GM12873 (cell line): ENCODE results near the gene CKM.

ENCODE experiments used
- CTCF ChIP-seq: IDR thresholded peaks from 2 replicates; pipeline ENCODE4 v1.5.1; 2012; ENCODE audit warnings: low read depth, mild to moderate bottlenecking, moderate library complexity, low read length, control low read depth; ENCODE audit not compliant: insufficient read depth; ENCODE audit errors: missing control alignments

The CKM gene

DNA sequence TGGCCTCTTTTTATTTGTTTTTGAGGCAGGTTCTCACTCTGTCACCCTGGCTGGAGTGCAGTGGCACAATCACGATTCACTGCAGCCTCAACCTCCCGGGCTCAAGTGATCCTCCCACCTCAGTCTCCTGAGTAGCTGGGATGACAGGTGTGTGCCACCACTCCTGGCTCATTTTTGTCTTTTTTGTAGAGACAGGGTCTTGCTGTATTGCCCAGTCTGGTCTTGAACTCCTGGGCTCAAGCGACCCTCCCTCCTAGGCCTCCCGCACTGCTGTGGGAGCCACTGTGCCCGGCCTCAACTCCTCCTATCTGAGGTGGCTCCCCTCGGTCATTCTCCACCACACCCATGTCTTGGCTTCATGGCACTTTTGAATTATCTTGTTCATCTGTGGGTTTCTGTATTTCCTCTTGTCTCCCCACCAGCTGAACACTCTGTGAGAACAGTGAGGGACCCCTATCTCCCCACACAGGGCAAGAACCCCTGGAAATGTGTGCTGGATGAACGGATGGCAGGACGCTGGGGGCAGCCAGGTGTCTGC lies 7.9 kb downstream of the CKM start:
- no peak for TF ChIP-seq CTCF

- TF ChIP-seq CTCF, result no peak
These were observed 11.1 kb downstream of the CKM start for GRCh38 chr19:45311621-45312020.

GRCh38 chr19:45307361-45307760 lies 15.3 kb downstream of the CKM start:
- TF ChIP-seq CTCF, result no peak

DNA sequence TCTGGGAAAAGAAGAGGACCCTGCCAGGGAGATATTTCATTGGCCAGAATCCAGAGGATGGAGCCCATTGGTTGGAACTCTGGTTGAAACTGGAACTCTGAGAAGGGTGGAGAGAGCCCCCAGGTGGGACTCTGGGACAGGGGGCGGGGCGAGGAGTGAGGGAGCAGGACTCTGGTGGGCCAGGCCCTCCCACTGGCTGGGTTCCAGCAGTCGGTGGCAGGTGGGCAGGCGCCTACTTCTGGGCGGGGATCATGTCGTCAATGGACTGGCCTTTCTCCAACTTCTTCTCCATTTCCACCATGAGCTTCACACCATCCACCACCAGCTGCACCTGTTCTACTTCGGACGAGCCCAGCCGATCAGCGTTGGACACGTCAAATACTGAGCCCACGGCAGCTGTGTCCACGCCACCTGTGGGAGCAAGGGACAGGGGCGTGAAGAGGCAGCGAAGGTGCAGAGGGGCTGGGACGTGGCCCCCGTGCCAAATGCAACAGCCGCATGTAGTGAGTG lies 16.1 kb downstream of the CKM start:
- no peak for TF ChIP-seq CTCF

GRCh38 chr19:45306040-45306439 lies 16.6 kb downstream of the CKM start:
- no peak for TF ChIP-seq CTCF

- no peak for TF ChIP-seq CTCF
These were observed 17.3 kb downstream of the CKM start for GRCh38 chr19:45305421-45305820.

- TF ChIP-seq CTCF, result no peak
These were observed 17.7 kb downstream of the CKM start for GRCh38 chr19:45305007-45305406.
